PC-9 (cell line): ENCODE results near the gene MRPS23. TPM values are rescaled to one million over a fixed set of nuclear protein-coding genes. Genes with fewer than 3 reads are reported as not detected.

Experiments
- BruUV-seq: library from RNA; stranded (reverse); fragments of 400-500 nt; replicated peaks from 2 replicates; lab custom pipeline; 2021; lab: Mats Ljungman, UMichigan
- CTCF ChIA-PET: fragments of 300-600 bp; sonication (Branson Sonifier 250); formaldehyde crosslinking; loops from one replicate; lab custom pipeline; 2022; ENCODE audit warnings: antibody characterized with exemption; lab: Charles Lee
- POLR2A ChIA-PET: fragments of 300-600 bp; sonication (Branson Sonifier 250); formaldehyde crosslinking; loops from one replicate; lab custom pipeline; 2022; ENCODE audit warnings: antibody characterized with exemption; ENCODE audit not compliant: unreplicated experiment; lab: Charles Lee
- DNase-seq, 2 experiments: peaks; one replicate each; pipeline versions ENCODE4 v3.0.0 to v3.0.0-alpha.2; 2015 to 2022; ENCODE audit warnings: mixed read lengths in 1 of 2
- H2AFZ ChIP-seq: fragments of 200-600 bp; sonication (generic); 2 replicates; pipeline ENCODE4 v1.8.1; 2017; ENCODE audit warnings: antibody characterized with exemption
- H3F3A ChIP-seq: fragments of 200-600 bp; sonication (generic); 2 replicates; pipeline ENCODE4 v1.8.1; 2017; ENCODE audit warnings: antibody characterized with exemption, mild to moderate bottlenecking, low read depth; ENCODE audit not compliant: insufficient read depth
- H3K27ac ChIP-seq: fragments of 200-600 bp; sonication (generic); 2 replicates; pipeline ENCODE4 v1.6.1; 2016; ENCODE audit warnings: mixed run types
- H3K27me3 ChIP-seq: fragments of 200-600 bp; sonication (generic); 2 replicates; pipeline ENCODE4 v1.6.1; 2016; ENCODE audit warnings: low read depth, mixed run types; ENCODE audit not compliant: insufficient read depth
- H3K36me3 ChIP-seq: fragments of 200-600 bp; sonication (generic); 2 replicates; pipeline ENCODE4 v1.6.1; 2016; ENCODE audit warnings: low read depth, mixed run types
- H3K4me1 ChIP-seq: fragments of 200-600 bp; sonication (generic); replicated peaks from 2 replicates; pipeline ENCODE4 v1.6.1; 2016; ENCODE audit warnings: mixed run types; ENCODE audit not compliant: insufficient read depth
- H3K4me2 ChIP-seq: fragments of 200-600 bp; sonication (generic); 2 replicates; pipeline ENCODE4 v1.6.1; 2017; ENCODE audit warnings: mixed run types
- H3K4me3 ChIP-seq: fragments of 200-600 bp; sonication (generic); 2 replicates; pipeline ENCODE4 v1.6.1; 2016; ENCODE audit warnings: mixed run types
- H3K79me2 ChIP-seq: fragments of 200-600 bp; sonication (generic); 2 replicates; pipeline ENCODE4 v1.6.1; 2017; ENCODE audit warnings: low read depth, mixed run types
- H3K9me2 ChIP-seq: fragments of 200-600 bp; sonication (generic); 2 replicates; pipeline ENCODE4 v1.8.1; 2017; ENCODE audit warnings: mild to moderate bottlenecking; ENCODE audit not compliant: insufficient read depth
- H3K9me3 ChIP-seq: fragments of 200-600 bp; sonication (generic); 2 replicates; pipeline ENCODE4 v1.8.1; 2016; ENCODE audit warnings: low read depth; ENCODE audit not compliant: insufficient read depth
- H4K20me1 ChIP-seq: fragments of 200-600 bp; sonication (generic); 2 replicates; pipeline ENCODE4 v1.8.1; 2017; ENCODE audit not compliant: insufficient read depth
- EZH2 ChIP-seq: fragments of 200-600 bp; sonication (generic); IDR thresholded peaks from 2 replicates; pipeline ENCODE4 v1.8.0; 2017; ENCODE audit warnings: antibody characterized with exemption, low read depth
- intact Hi-C: fragments of 100-400 bp; cut with micrococcal nuclease; formaldehyde crosslinking; loops from one replicate; pipeline ENCODE4 v1.10.0; 2022; ENCODE audit not compliant: unreplicated experiment
- total RNA-seq: library from RNA; stranded (reverse); gene quantifications from 2 replicates; pipeline ENCODE4 v1.2.3, GENCODE V29; 2021
- TF ChIP-seq, protein P1 (sequence below): fragments of 200-600 bp; sonication (generic); conservative IDR thresholded peaks from 2 replicates; pipeline ENCODE4 v1.6.1; 2017; ENCODE audit warnings: mixed run types, antibody characterized with exemption, mild to moderate bottlenecking, moderate library complexity

The MRPS23 gene
- total RNA-seq, 1 experiment from 2014 or later: 49.7 TPM

DNA sequence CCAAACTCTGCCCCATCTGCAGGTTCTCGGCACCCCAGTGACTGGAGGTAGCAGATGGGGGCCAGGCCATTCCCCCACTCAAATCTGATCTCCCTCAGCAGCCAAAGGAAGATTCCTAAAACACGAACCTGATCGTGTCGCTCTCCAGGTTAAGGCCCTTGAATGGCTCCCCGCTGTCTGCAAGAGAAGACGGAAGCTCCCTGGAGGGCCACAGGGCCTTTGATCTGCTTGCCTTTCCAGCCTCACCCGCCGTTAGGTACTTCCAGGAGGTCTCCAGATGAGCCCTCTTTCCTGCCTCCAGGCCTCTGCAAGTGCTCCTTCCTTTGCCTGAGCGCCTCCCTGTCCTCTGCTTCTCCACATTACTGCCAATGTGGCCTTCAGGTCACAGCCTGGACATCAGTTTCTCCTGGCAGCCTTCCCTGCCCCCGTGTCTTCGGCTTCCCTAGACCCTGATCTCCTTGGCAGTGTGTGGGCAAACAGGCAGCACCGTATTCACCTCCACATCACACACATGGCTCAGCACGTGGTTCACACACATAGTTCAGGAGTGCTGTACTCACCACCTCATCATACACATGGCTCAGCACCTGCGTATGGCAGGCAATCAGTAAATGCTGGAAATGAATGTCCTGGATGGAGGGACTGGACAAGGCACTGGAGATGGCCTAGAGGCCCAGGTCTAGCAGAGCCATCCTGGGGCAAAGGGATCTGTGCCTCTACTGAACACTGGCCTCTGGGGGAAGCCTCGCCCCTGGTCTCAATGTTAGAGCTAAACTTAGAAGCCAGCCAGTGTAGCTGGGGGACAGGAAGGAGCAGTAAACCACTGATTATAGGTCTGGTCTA, 26.4 kb upstream of the MRPS23 start:
- DNase-seq: no peak
- H3K9me3 ChIP-seq: no peaks in the 10 kb centered on the region
- H3K4me1 ChIP-seq: peaks cover 55% of the 10 kb centered on the region
- ChIA-PET CTCF (interaction anchor here (0.6 to 1.7 kb wide), 4 partner anchors 15 to 110 kb away, joined by 3 to 10 read pairs (median 7); no protein-coding TSS in a partner anchor), POLR2A (interaction anchor here (0.7 to 0.9 kb wide), 2 partner anchors 15 to 110 kb away, joined by 3 read pairs; no protein-coding TSS in a partner anchor)
- TF ChIP-seq EZH2: no peak
- TF ChIP-seq, protein P1, sequence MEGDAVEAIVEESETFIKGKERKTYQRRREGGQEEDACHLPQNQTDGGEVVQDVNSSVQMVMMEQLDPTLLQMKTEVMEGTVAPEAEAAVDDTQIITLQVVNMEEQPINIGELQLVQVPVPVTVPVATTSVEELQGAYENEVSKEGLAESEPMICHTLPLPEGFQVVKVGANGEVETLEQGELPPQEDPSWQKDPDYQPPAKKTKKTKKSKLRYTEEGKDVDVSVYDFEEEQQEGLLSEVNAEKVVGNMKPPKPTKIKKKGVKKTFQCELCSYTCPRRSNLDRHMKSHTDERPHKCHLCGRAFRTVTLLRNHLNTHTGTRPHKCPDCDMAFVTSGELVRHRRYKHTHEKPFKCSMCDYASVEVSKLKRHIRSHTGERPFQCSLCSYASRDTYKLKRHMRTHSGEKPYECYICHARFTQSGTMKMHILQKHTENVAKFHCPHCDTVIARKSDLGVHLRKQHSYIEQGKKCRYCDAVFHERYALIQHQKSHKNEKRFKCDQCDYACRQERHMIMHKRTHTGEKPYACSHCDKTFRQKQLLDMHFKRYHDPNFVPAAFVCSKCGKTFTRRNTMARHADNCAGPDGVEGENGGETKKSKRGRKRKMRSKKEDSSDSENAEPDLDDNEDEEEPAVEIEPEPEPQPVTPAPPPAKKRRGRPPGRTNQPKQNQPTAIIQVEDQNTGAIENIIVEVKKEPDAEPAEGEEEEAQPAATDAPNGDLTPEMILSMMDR: no peak
- H3K79me2 ChIP-seq: no peaks in the 10 kb centered on the region
- H3K27me3 ChIP-seq: no peaks in the 10 kb centered on the region
- H3K9me2 ChIP-seq: no peaks in the 10 kb centered on the region
- H3K4me3 ChIP-seq: no peak overlapping the region
- intact Hi-C loops: no loop called here
- no peaks in the 10 kb centered on the region for H3K36me3 ChIP-seq
- BruUV-seq: no TSS peak
- H3K27ac ChIP-seq: no peak overlapping the region
- peak overlapping the region; percentile 67; the same call in 1 of the 2 replicates for H3K4me2 ChIP-seq
- H4K20me1 ChIP-seq: no peaks in the 10 kb centered on the region
- no peak overlapping the region for H2AFZ ChIP-seq
- H3F3A ChIP-seq: peaks cover 16% of the 10 kb centered on the region

DNA sequence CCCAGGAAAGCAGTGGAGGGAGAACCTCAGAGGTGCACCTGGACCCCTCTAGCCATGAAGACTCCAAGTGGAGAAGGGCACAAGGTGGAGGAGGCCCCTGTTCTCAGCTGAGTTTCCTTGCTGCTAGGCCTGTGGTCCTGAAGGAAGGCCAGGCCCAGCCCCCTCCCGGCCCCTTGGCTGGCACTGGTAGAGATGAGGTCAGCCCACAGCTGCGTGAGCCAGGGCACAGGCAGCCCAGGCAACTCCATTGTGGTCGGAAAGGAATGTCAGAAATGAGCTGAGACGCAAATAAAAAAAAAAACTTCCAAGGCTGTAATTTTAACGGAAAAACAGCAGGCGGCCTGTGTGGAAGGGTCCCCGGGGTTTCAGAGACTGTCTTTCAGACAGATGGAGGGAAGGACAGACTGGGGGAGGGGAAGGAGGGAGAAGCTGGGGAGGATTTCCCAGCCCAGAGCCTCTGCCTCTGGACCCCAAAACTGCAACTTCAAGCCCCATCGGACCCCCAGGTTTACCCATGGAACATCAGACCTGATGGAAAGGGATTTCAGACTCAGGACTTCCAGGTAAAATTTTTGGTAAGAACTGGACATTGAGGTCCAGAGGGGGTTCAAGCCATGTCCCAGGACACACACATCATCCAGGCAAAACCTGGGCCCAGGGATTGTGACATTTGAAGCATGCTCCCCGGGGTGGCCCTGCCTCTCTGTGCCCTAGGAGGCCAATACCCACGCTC, 25.6 kb upstream of the MRPS23 start:
- Histone ChIP-seq H3K36me3 (no peaks in the 10 kb centered on the region), H3K9me3 (no peaks in the 10 kb centered on the region), H3K79me2 (no peaks in the 10 kb centered on the region), H3K4me3 (no peak overlapping the region), H3K4me1 (peaks cover 55% of the 10 kb centered on the region), H3K27me3 (no peaks in the 10 kb centered on the region), H3K27ac (no peak overlapping the region), H3K9me2 (no peaks in the 10 kb centered on the region), H4K20me1 (no peaks in the 10 kb centered on the region), H3K4me2 (peak overlapping the region; percentile 67), H2AFZ (no peak overlapping the region), H3F3A (peaks cover 16% of the 10 kb centered on the region)
- ChIA-PET POLR2A (interaction anchor here (0.5 to 0.9 kb wide), 3 partner anchors 15 to 110 kb away, joined by 3 to 16 read pairs (median 3); no protein-coding TSS in a partner anchor), CTCF (interaction anchor here (0.6 to 1.7 kb wide), 7 partner anchors 15 to 111 kb away, joined by 3 to 10 read pairs (median 7); no protein-coding TSS in a partner anchor)
- peak; percentile 88 to 92 for DNase-seq
- intact Hi-C loops: loop anchor here (1.0 to 2.0 kb wide), 5 partner anchors 15 to 112 kb away; partner anchors contain the start of gene MRPS23
- TF ChIP-seq, protein P1: peak; percentile 77
- TF ChIP-seq EZH2: no peak
- no TSS peak for BruUV-seq
